Measurements from ENCODE around the gene FCER1G.
"Not testable (repeated sequence)": the region's sequence is repeated elsewhere in the genome, so short reads cannot be mapped to it uniquely, and the experiment has no call there.

DNA sequence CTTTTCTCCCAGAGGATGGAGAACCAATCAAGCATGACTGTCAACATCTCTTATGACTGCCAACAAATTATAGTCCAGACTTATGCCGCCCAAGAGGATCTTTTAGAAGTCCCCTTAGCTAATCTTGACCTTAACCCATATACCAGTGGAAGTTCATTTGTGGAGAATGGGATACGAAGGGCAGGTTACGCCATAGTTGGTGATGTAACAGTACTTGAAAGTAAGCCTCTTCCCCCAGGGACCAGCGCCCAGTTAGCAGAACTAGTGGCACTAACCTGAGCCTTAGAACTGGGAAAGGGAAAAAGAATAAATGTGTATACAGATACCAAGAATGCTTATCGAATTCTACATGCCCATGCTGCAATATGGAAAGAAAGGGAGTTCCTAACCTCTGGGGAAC is 40.2 kb downstream of the FCER1G start:
- not testable (repeated sequence) for TF ChIP-seq CTCF (conservative IDR thresholded peaks at IDR 0.05; ENCODE audit: low read length); EZH2phosphoT487 (IDR thresholded peaks at IDR 0.05; ENCODE audit: borderline replicate concordance)

Data from Loucy (cell line).